Colonic mucosa (tissue), 4 donors: ENCODE results near the gene ECSIT. TPM values are rescaled to one million over a fixed set of nuclear protein-coding genes. Genes with fewer than 3 reads are reported as not detected.

Source experiments
- DNase-seq: peaks from one replicate; pipeline ENCODE4 v3.0.0-alpha.2; 2020
- H3K27ac ChIP-seq: fragments of 200-600 bp; one replicate; pipeline ENCODE4 v1.8.0; 2021
- H3K27me3 ChIP-seq: fragments of 200-600 bp; one replicate; pipeline ENCODE4 v1.8.0; 2021
- H3K36me3 ChIP-seq: fragments of 200-600 bp; one replicate; pipeline ENCODE4 v1.8.0; 2021
- H3K4me1 ChIP-seq: fragments of 200-600 bp; one replicate; pipeline ENCODE4 v1.8.0; 2021; ENCODE audit warnings: mild to moderate bottlenecking
- H3K4me3 ChIP-seq: fragments of 200-600 bp; one replicate; pipeline ENCODE4 v1.8.0; 2021
- H3K9ac ChIP-seq, 2 donors: one replicate each; pipeline ENCODE4 v1.7.0; 2013; ENCODE audit warnings: control low read depth in 2 of 2, low read depth in 2 of 2, low read length in 2 of 2
- H3K9me3 ChIP-seq: fragments of 200-600 bp; one replicate; pipeline ENCODE4 v1.8.0; 2021
- CTCF ChIP-seq: fragments of 200-600 bp; IDR thresholded peaks from one replicate; pipeline ENCODE4 v1.8.0; 2022; ENCODE audit warnings: antibody characterized with exemption, mild to moderate bottlenecking
- intact Hi-C: fragments of 100-400 bp; cut with DNase I; formaldehyde crosslinking; loops from one replicate; pipeline ENCODE4 v1.14.1; 2022
- total RNA-seq, 2 donors: library from RNA; stranded (reverse); fragmentation: NEBNext Ultra II Directional in 1 of 2; extraction: Animal tissue kit (Norgen Biotek cat#: 25700) in 1 of 2; gene quantifications; one replicate each; pipeline ENCODE4 v1.2.1, GENCODE V29; 2021
- donor health status: healthy.
- donor health status: DM: no; HTN: no; CAD: no.
- donor health status: DM: no; HTN: no; CAD: no.

ECSIT gene
- total RNA-seq, 2 donors from 2014 or later = 62.8 to 124 TPM

GRCh38 chr19:11495481-11495880 is 33.5 kb downstream of the ECSIT start:
- H3K9ac ChIP-seq = no peak overlapping the region
- H3K4me1 ChIP-seq = no peaks in the 10 kb centered on the region
- no peak overlapping the region for H3K4me3 ChIP-seq
- no peak for DNase-seq
- no peak overlapping the region for H3K27ac ChIP-seq
- H3K9me3 ChIP-seq = no peaks in the 10 kb centered on the region
- peaks cover 5% of the 10 kb centered on the region for H3K36me3 ChIP-seq
- intact Hi-C loops = loop anchor here (5.0 kb wide), 1 partner anchor 92 kb away; no protein-coding TSS in a partner anchor
- H3K27me3 ChIP-seq = no peaks in the 10 kb centered on the region
- no peak for TF ChIP-seq CTCF

- Histone ChIP-seq H3K9ac (no peak overlapping the region), H3K27ac (no peak overlapping the region), H3K9me3 (no peaks in the 10 kb centered on the region), H3K4me1 (no peaks in the 10 kb centered on the region), H3K36me3 (peaks cover 5% of the 10 kb centered on the region), H3K4me3 (no peak overlapping the region), H3K27me3 (no peaks in the 10 kb centered on the region)
- no peak for TF ChIP-seq CTCF
- no peak for DNase-seq
- intact Hi-C loops = loop anchor here (5.0 kb wide), 1 partner anchor 93 kb away; no protein-coding TSS in a partner anchor
These were observed 34.2 kb downstream of the ECSIT start for GRCh38 chr19:11494634-11495285.

- Histone ChIP-seq H3K36me3 (no peaks in the 10 kb centered on the region), H3K4me3 (no peak overlapping the region), H3K9me3 (no peaks in the 10 kb centered on the region), H3K4me1 (no peaks in the 10 kb centered on the region), H3K9ac (no peak overlapping the region), H3K27me3 (no peaks in the 10 kb centered on the region), H3K27ac (no peak overlapping the region)
- intact Hi-C loops = no loop called here
- DNase-seq = no peak
- TF ChIP-seq CTCF = no peak
These were observed 39.6 kb downstream of the ECSIT start for GRCh38 chr19:11489378-11489777.

GRCh38 chr19:11486661-11487503 is 42.1 kb downstream of the ECSIT start:
- Histone ChIP-seq H3K9me3 (no peaks in the 10 kb centered on the region), H3K9ac (no peak overlapping the region), H3K27ac (no peak overlapping the region), H3K36me3 (no peaks in the 10 kb centered on the region), H3K4me1 (peaks cover 11% of the 10 kb centered on the region), H3K4me3 (no peak overlapping the region), H3K27me3 (peaks cover 12% of the 10 kb centered on the region)
- TF ChIP-seq CTCF = no peak
- DNase-seq = no peak
- intact Hi-C loops = no loop called here

GRCh38 chr19:11485245-11485837 is 43.6 kb downstream of the ECSIT start:
- DNase-seq = no peak
- Histone ChIP-seq H3K27ac (no peak overlapping the region), H3K4me3 (no peak overlapping the region), H3K36me3 (no peaks in the 10 kb centered on the region), H3K4me1 (peaks cover 11% of the 10 kb centered on the region), H3K9ac (no peak overlapping the region), H3K9me3 (no peaks in the 10 kb centered on the region), H3K27me3 (peaks cover 27% of the 10 kb centered on the region)
- intact Hi-C loops = no loop called here
- no peak for TF ChIP-seq CTCF
